ENCODE data around the gene SDR42E1.

Gene SDR42E1

GRCh38 chr16:81939164-81940056 lies 71.9 kb downstream of the SDR42E1 start:
- DNase-seq (ENCODE audit: low read depth), result no peak

Data from iris pigment epithelial cell (primary cell).